Stimulated activated CD8-positive, alpha-beta memory T cell treated with anti-CD3 and anti-CD28 coated beads, Interleukin-7, amount 100 ng/mL, for 1 hour (primary cell): ENCODE data around the gene PFDN5.
A peak's percentile ranks its signal among the peaks of the same experiment; 100 is the strongest.
"Not testable (repeated sequence)": the region's sequence is repeated elsewhere in the genome, so short reads cannot be mapped to it uniquely, and the experiment has no call there.

Experiments
- DNase-seq, 2 donors: peaks; one replicate each; pipeline ENCODE4 v3.0.0-alpha.2; 2020; ENCODE audit warnings: low read depth in 2 of 2

PFDN5 gene

GRCh38 chr12:53286448-53286847, 8.9 kb upstream of the PFDN5 start:
- DNase-seq = no peak

DNA sequence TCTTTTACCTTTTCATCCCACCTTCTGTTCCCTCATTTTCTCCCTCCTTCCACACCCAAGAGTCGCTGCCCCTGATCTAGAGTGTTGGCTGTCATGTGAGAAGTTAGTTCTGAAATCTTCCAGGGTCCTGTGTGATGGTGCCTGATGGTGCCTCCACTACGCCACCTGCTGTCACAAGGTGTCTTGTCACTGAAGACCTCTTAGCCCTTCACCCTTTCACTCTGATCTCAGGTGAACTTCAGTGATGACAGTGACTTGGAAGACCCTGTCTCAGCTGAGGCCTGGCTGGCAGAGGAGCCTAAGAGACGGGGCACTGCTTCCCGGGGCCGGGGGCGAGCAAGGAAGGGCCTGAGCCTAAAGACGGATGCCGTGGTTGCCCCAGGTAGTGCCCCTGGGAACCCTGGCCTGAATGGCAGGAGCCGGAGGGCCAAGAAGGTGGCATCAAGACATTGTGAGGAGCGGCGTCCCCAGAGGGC, 7.6 kb upstream of the PFDN5 start:
- peak; percentile 46 to 53 for DNase-seq

GRCh38 chr12:53288322-53288721, 7.0 kb upstream of the PFDN5 start:
- no peak for DNase-seq

DNA sequence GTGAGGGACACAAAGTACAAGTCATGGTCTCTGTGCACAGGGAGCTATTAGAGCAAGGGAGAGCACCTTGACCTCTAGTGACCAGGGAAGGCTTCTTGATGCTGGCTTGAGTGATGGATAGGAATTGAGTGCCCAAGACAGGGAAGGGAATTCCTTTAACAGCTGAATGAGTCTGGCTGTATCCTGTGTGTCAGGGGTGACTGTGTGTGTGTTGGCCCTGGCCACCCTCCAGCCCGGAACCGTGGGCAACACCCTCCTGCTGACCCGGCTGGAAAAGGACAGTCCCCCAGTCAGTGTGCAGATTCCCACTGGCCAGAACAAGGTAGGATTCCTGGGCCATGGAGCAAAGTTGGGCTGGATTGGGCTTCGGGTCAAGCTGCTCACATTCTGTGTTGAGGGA, 5.5 kb upstream of the PFDN5 start:
- DNase-seq = no peak

GRCh38 chr12:53290661-53291060, 4.7 kb upstream of the PFDN5 start:
- no peak for DNase-seq

GRCh38 chr12:53292426-53292825, 2.9 kb upstream of the PFDN5 start:
- DNase-seq = no peak

GRCh38 chr12:53295891-53296219, 513 bp downstream of the PFDN5 start:
- DNase-seq = no peak

- not testable (repeated sequence) for DNase-seq
These were observed 1.8 kb downstream of the PFDN5 start for GRCh38 chr12:53297106-53297505.

DNA sequence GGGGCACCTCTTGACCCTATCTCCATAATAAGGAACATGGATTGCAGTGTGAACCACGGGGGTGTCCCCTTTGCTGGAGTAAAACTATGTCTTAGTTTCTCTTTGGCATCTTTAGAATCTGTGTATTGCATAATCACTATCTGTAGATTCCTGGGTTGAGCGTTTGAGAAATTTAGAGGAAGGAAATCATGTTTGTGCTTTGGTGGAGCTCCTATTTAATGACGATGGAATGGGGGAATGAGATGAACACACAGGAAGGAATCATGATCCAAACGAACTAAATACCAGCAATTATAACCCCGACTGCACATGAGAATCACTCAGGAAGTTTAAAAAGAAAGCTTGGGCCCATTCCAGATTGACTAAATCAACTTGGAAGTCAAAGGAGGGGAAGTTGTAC, 2.8 kb downstream of the PFDN5 start:
- no peak for DNase-seq

DNA sequence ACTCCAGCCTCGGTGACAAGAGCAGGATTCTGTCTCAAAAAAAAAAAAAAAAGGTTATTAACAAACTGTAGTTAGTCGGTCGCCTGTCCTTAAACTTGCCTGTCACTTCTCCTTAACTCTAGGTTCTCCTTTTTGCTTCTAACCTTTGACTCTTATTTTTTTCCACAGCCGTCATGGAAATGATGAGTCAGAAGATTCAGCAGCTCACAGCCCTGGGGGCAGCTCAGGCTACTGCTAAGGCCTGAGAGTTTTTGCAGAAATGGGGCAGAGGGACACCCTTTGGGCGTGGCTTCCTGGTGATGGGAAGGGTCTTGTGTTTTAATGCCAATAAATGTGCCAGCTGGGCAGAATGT, 3.7 kb downstream of the PFDN5 start:
- peak in 1 of 2 donors; percentile 2 for DNase-seq

GRCh38 chr12:53299454-53300180, 4.3 kb downstream of the PFDN5 start, which contains the start of gene MYG1:
MYG1 (plus strand) TSS chr12:53299695; CDS start chr12:53299738, 43 bp downstream.
- peak; percentile 62 to 64 for DNase-seq

DNA sequence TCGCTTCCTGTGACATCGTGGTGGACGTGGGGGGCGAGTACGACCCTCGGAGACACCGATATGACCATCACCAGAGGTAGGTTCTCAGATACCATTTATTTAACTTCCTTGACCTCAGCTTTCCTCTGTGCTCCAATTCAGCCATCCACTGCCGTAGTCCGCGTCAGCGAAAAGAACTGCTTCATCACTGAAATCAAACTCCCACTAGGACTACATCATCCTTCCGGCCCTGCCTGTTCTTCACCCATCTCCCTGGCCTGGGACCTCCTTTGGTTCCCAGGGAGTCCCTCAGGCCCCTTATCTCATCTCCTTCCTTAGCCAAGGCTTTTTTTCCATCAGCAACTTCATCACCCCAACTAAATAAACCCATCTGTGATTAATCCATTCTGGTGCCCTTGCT, 4.8 kb downstream of the PFDN5 start:
- DNase-seq = no peak

DNA sequence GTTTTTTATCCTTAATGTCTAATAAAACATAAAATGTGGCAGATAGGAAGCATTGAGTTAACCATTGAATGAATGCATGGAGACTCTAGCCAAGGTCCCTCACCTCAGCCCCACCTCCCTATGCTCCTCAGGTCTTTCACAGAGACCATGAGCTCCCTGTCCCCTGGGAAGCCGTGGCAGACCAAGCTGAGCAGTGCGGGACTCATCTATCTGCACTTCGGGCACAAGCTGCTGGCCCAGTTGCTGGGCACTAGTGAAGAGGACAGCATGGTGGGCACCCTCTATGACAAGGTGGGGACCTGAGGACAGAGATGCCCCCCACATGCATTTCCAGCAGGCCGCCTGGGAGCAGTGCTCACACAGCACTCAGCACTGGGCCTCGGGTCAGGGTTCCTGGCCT, 7.6 kb downstream of the PFDN5 start:
- DNase-seq = no peak

DNA sequence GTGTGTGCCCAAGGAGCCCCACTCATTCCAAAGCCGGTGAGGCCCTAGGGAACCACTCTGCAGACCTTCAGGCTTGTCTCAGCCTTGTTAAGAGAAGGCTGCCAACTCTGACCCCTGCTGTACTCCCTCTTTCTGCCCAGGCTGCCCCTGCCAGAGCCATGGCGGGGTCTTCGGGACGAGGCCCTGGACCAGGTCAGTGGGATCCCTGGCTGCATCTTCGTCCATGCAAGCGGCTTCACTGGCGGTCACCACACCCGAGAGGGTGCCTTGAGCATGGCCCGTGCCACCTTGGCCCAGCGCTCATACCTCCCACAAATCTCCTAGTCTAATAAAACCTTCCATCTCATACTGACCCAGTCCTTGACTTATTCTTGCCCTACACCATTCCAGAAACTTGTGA, 11.5 kb downstream of the PFDN5 start:
- no peak for DNase-seq

DNA sequence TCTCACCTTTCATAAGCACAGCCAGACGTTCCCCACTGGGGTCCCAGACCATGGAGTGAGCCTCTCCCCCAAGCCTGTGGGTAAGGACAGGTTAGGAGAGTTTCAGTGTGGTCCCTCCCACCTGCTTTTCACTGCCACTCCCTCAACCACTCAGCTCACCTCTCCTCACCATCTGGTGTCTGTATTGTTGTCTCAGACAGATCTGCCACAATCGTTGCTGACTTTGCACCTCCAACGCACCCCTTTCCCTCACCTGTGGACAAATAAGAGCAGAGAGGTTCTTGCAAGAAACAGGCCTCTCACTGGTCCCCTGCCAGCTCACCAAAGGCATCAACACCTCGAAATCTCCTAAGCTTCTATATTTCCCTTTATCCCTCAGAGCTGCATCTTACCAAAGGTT, 12.9 kb downstream of the PFDN5 start:
- DNase-seq = no peak

DNA sequence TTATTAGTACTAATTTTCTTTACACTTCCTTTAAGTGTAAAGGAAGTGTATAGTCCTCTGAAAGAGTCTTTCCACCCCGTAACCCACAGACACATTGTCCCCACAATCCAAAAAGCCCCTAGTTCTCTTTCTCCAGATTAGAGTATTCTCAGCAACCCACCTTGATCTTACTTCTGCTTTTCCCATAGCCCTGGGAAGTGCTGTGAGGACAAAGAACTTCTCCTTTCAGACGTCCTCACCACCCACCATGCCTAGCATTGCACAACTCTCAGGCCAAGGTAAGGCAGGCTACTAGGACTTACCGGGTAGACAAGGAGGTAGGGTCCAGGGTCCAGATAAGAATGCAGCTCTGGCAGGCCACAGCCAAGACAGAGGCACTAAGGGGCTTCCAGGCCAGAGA, 18.7 kb downstream of the PFDN5 start:
- DNase-seq = no peak

- DNase-seq = no peak
These were observed 25.2 kb downstream of the PFDN5 start for GRCh38 chr12:53320352-53321195.

DNA sequence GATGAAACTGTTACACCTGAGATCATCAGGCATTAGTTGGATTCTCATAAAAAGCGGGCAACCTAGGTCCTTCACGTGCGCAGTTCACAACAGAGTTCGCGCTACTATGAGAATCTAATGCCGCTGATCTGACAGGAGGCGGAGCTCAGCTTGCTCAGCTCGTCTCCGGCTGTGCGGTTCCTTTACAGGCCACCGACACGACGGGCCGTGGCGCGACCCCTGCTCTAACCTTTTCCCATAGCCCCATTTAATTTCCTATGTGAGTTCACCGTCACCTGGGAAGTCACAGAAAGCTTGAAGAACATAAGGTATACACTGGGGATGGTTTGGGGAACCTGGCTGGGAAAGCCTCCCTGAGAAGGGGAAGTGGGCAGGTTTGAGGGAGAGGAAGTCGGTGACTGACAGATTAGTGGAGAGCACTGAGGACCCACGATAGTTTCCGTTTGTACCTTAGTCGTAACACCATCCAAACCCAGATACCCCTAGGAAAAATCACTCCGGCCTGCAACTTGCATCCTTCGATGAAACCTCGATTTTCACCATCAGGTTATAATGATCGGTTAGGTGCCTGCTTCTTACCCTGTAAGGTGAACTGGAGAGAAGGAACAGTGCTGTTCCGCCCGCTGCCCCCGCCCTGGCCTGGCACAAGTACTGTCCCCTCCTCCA, 28.9 kb downstream of the PFDN5 start:
- DNase-seq = peak; percentile 13 to 28

DNA sequence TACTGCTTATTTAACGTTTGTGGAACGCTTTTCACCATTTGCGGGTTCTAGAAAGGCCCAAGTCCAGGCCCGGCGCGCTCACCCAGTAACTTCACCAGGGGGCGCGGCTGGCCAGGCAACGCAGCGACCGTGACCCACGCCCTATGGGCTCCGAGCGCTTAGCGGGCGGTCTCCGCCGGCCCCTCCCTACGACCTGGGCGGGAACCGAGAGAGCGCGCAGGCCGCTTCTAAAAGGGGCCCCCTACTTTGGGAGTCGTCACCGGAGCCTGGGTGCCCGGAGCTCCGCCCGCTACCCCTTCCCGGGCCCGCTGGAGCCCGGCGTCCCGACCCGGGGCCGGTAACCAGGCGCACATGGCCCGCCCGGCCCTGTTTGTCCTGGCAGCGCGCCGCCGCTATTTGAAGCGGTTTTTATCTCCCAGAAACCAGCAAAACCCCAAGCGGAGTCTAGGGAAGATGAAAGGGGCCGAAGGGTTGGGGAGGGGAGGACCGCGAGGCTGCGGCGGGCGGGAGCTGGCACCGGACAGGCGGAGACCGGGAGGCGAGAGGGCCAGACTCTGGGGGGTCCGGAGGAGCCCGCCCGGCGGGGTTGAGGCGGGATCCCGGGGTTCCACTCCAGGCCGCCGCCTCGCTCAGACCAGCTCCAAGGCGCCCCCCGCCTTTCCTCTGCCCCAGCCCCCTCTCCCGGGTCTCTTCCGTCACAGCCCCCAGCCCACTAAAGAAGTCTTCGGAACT, 29.6 kb downstream of the PFDN5 start:
- peak; percentile 63 to 67 for DNase-seq

GRCh38 chr12:53325511-53326061, 30.2 kb downstream of the PFDN5 start:
- DNase-seq = no peak

- DNase-seq = no peak
These were observed 31.3 kb downstream of the PFDN5 start for GRCh38 chr12:53326460-53327185.
